Coronary artery (tissue), 2 donors: ENCODE measurements around the gene DDHD1.
A peak's percentile ranks its signal among the peaks of the same experiment; 100 is the strongest.

Experiments used
- DNase-seq: peaks from one replicate; pipeline ENCODE4 v3.0.0-alpha.2; 2017; ENCODE audit warnings: low spot score
- H3K27ac ChIP-seq, 2 donors: fragments of 200-600 bp; sonication (generic); one replicate each; pipeline ENCODE4 v1.5.1; 2016 to 2019
- H3K4me3 ChIP-seq: fragments of 200-600 bp; sonication (generic); 2 replicates; pipeline ENCODE4 v1.5.1; 2016; ENCODE audit warnings: mild to moderate bottlenecking, moderate library complexity
- CTCF ChIP-seq: fragments of 200-600 bp; sonication (generic); IDR thresholded peaks from one replicate; pipeline ENCODE4 v1.5.1; 2019; ENCODE audit warnings: antibody characterized with exemption

Gene DDHD1

GRCh38 chr14:53168786-53169185, 15.7 kb upstream of the DDHD1 start:
- TF ChIP-seq CTCF = no peak
- DNase-seq = no peak
- no peak overlapping the region for H3K4me3 ChIP-seq
- H3K27ac ChIP-seq = no peak overlapping the region

- no peak for TF ChIP-seq CTCF
- DNase-seq = no peak
- no peak overlapping the region for H3K4me3 ChIP-seq
- no peak overlapping the region for H3K27ac ChIP-seq
Measured at GRCh38 chr14:53167602-53168328, 14.6 kb upstream of the DDHD1 start.

- H3K27ac ChIP-seq = no peak overlapping the region
- no peak for DNase-seq
- H3K4me3 ChIP-seq = no peak overlapping the region
- TF ChIP-seq CTCF = no peak
Measured at GRCh38 chr14:53161758-53162435, 8.8 kb upstream of the DDHD1 start.

GRCh38 chr14:53156238-53156637, 3.1 kb upstream of the DDHD1 start:
- TF ChIP-seq CTCF = no peak
- no peak for DNase-seq

DNA sequence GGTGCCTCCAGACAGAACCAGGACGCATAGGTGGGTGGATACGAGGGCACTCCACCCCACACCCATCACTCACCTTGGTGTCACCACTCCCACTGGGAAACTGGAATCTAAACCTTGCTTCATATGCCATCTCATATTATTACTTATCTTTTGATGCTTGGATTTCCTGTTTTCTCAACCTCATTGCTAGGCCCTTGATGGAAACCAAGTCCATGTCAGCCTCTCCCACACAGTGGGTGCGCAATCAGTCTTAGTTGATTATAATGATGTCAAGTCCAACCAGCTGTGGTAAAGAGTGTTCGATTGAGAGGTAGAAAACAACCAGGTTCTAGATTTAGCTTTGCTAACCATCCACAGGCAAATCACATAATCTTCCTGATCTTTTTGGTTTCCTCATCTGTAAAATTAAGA, 584 bp upstream of the DDHD1 start:
- Histone ChIP-seq H3K27ac (peak overlapping the region; percentile 88 to 92), H3K4me3 (peak overlapping the region; percentile 97)
- TF ChIP-seq CTCF = no peak
- DNase-seq = no peak

More at GRCh38 chr14:53156238-53156637, 3.1 kb upstream of the DDHD1 start:
- Histone ChIP-seq H3K4me3 (no peak overlapping the region), H3K27ac (no peak overlapping the region)

- TF ChIP-seq CTCF = no peak
- Histone ChIP-seq H3K27ac (peak overlapping the region; percentile 88 to 92), H3K4me3 (peak overlapping the region; percentile 97)
- DNase-seq = peak; percentile 76
Measured at GRCh38 chr14:53152184-53152886, 788 bp downstream of the DDHD1 start.
